GM19328 (cell line): ENCODE measurements around the gene DNAJC15.

Source experiments
- ATAC-seq: cut with Tn5 transposase; IDR thresholded peaks from one replicate; pipeline ENCODE4 v1.9.1; 2021; ENCODE audit warnings: mild to moderate bottlenecking, moderate library complexity; ENCODE audit not compliant: unreplicated experiment

The DNAJC15 gene

DNA sequence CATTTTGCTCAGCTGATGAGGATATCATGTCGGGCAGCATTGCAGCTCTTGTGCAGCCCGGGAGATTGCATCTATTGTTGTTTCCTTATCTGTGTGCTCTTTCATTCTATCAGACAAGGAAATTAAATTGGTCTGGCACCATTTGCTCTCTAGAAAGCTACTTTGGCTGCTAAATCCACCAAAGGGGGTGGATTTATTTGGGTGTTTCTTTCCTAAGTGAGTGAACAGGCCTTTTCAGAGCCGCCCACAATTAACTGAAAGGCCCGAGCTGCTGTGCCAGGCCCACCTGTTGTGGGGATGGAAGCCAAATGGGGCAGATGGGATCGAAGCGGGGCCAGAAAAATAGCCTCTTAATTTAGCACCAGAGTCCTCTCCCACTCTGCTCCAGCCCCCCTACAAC lies 99.4 kb downstream of the DNAJC15 start:
- no peak for ATAC-seq

DNA sequence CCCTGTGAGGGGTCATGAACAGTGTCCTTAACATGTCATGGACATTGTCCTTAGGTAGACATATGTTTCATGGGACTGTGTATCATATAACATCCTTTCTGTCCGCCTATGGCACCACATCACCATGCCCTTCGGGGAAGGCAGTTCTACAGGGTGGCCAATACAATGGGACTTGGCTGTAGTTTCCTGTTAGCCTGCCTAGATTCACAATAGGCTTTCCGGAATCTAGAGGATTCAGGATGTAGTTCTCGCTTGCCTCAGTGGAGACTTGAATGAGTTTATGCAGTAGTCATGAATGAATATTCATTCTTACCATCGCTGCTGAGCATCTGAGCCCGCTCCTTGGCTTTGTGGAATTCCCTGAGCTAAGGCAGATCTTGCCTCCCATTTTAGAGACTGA lies 100.5 kb downstream of the DNAJC15 start:
- ATAC-seq: no peak

DNA sequence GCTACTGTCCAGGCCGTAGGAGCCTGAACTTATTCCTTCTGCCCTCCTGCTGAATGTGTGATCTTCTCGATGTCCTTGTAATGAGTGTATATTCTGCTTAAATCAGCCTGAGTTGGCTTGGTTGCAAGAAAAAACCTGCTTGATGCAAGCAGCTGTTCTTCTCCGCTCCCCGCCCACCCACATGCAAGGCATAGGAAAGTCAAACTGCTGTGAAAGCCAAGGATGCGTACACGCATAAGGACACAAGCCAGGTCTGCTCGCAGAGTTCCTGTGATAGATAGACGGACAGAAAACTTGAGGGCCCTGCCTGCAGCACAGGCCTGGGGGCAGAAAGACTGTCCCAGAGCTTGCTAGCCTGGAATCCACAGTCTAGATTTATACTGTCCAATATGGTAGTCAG lies 101.1 kb downstream of the DNAJC15 start:
- no peak for ATAC-seq

DNA sequence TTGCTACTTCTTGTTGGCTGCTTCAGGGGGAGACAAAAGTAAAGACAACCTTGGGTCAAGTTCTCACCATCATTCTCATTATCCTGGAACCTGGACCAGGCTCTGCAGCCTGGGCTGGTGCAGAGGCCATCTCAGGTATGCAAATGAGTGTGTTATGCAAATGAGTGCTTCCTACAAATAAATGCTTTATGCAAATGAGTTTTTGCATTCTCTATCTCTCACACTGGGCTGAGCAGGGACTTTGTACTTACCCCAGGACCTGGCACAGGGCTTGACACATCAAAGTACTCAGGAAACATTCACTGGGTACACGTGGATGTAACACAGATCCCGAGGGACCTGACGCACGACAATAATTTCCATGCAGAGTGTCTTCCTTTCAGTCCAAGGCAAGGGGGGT lies 103.0 kb downstream of the DNAJC15 start:
- no peak for ATAC-seq

DNA sequence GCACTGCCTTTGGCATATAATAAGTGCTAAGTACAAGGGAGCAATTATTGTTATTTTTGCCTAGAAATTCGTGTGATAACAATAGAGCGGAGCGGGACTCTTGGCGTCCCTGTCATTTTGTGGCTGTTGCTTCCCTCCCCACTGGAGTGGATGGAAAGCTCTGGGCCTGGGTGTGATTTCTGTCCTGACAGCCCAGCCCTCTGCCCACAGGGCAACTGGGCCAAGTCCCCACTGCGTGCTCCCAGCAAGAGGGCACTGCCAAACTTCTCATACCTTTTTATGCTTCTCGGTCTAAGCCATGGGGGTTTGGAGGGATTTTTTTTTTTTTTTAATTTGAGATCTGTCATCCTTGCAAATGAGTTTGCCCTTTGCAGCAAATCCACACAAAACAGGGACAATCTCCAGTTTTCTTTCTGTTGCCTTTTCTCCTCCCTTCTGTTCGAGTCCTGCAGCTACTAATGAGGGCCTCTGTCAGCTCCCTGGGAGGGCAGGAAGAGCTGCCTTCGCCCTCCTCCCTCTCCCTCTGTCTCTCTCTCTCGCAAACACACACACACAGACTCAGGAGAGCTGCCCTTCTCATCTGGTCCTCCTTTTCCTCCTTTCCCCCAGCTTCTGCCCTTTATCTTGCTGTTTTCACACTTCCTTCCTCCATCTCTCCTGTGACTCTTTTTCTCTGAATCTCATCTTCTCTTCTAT lies 103.9 kb downstream of the DNAJC15 start:
- ATAC-seq: no peak

DNA sequence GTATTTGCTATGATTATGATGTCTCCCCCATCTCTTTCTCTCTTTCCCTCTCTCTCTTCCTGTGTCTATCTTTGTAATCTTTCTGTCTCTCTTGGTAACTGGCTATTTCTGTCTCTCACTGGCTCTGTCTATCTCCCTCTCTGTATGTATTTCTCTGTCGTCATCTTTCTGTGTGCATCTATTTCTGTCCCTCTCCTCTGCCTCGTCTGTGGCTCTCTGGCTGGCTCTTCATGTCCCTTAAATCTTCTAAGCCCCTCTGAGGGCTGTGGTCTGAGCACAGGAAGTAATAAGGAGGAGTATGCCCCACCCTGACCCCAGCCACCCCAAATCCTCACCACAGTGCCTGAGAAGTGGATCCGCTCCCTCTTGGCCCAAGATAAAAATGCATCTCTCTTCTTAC lies 104.4 kb downstream of the DNAJC15 start:
- no peak for ATAC-seq

DNA sequence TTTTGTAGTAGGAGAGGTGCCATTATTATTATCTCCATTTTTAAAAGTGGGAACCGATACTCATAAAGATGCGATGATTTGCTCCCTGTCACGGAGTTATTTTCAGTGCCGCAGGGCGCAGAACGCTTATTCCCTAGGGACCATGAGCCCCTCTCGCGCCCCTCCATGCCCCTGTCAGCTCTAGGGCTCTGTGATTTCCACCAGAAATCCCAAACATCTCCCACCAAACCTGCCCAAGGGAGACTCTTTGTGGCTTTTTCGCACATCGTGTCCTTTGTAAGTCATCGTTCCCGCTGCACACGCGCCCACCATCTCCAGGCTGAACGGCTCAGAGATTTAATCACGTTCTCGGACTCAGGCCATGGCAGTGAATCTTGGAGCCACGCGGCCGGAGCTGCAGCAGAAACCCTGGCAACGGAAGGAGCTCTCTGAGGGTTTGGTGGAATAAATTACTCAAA lies 105.1 kb downstream of the DNAJC15 start:
- ATAC-seq: no peak

DNA sequence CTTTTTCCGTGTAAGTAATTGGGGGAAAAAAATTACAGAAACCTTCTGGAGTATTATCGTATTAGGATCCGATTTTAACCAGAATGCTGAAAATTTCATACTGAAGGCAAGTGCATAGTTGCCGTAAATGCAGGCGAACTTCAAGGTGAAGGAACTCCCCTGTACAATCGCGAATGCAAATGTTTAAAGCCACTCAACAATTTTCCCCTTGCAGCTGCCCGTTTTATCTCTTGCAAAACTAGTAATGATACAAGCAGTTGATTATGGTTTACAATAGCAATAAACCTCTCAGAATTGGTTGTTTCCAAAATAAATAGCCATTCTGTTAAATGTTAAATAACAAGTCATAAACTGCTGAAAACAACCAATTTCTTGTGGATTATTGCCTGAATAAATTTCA lies 105.7 kb downstream of the DNAJC15 start:
- ATAC-seq: no peak

DNA sequence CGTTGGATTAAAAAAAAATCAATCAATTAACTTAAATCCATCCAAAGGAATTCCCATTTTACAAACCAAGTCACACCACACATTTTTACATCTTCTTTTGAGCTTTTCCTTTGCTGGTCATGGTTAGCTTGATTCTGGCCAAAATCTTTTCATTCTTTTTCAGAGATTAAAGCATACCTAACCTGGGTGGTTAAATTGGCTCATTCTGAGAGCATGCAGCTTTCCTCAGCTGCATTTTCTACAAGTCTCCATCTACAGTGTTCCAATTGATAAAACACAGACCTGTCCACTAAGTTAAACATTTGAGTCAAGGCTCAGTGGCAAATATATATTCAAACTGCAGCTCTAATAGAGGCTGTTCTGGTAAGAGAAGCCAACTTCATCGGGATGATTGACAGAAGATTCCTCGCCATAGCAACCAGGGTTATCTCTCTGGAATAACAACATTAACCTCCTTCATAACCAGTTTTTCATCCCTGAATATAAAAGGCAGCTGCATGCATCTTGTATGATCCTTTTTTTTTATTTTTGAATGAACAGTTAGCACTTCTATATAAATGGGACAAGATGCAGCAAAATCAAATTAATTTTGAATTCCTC lies 106.2 kb downstream of the DNAJC15 start:
- no peak for ATAC-seq

DNA sequence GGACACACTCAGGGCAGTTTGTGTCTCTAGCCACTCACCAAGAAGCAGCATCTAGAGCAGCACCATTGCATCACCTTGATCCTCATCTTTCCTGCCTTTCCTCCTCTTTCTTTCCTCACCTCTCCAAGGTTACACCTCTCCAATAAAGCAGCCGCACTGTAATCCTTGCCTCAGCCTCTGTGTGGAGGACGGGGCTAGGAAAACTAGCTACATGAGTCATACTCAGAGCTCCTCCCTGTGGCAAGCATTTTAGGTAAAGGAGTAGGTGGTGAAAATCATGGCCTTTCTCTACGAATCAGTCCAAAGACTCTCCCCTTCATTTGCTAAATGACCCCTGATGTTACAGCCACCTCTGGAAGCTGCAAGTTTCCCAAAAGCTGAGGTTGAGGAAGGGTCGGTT lies 108.9 kb downstream of the DNAJC15 start:
- ATAC-seq: no peak

DNA sequence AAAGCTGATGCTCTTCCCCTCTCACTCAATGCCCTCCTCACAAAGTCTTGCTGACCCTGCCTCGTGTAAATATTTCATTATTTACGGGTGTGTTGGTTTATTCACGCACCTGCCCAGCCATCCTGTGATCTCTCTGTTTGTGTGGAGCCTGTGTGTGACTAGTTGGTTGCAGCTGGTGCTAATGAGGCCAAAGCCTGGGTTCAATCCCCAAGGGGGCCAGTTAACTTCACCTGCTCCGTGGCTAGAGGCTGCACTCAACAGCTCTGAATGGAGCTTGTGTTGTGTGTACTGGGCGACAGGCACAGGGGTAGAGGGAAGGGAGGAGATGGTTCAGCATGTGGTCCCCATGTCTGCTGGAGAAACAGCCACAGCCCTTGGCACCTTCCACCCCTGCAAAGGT lies 109.5 kb downstream of the DNAJC15 start:
- no peak for ATAC-seq

DNA sequence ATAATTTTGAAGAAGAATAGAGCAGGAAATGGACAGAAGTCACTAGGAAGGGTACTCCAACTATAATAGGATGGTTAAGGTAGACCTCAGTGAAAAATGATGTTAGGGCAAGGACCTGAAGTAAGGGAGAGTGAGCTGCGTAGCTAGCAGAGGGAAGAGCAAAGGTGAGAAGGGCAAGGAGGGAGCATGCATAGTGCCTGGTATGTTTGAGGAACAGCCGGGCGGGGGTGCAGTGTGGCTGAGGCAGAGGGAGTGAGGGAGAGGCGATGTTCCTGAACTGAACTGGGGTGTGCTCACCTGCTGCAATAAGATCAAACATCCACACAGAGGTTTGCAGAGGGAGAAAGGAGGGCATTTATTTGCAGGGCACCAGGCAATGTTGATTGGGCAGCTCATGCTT lies 110.4 kb downstream of the DNAJC15 start:
- ATAC-seq: no peak

DNA sequence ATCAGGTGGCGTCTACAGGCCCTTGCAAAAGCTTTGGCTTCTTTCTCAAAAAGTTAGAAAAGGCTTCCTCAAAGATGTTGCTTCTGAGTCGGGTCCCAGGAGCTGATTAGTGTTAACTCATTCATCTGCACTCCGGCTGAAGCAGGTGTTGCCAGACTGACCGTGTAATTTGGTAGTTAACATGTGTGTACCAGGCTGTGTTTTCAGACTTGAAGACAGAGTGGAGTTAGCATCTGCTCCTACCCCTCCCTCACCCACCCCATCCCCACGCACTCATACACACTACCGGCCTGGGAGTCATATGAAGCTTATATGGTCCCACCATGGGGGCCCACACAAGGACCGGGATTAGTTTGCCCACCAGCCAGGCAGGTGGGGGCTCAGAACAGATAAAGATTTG lies 111.5 kb downstream of the DNAJC15 start:
- ATAC-seq: no peak

DNA sequence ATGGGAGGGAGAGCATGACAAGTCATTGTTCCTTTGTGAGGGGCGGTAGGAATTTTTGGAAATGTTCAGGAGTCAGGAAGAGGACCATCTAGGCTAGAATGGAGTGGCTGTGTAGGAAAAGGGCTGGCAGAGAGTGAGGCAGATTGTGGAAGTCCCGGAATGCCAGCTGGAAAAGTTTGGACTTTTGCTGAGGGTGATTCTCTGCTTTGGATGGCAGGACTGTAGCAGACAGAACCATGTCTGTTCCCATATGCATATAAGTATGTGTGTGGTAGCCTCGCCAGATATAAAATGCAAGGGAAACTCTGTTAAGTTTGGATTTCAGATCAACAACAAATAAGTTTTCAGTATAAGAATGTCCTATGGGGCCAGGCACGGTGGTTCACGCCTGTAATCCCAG lies 112.1 kb downstream of the DNAJC15 start:
- ATAC-seq: no peak

DNA sequence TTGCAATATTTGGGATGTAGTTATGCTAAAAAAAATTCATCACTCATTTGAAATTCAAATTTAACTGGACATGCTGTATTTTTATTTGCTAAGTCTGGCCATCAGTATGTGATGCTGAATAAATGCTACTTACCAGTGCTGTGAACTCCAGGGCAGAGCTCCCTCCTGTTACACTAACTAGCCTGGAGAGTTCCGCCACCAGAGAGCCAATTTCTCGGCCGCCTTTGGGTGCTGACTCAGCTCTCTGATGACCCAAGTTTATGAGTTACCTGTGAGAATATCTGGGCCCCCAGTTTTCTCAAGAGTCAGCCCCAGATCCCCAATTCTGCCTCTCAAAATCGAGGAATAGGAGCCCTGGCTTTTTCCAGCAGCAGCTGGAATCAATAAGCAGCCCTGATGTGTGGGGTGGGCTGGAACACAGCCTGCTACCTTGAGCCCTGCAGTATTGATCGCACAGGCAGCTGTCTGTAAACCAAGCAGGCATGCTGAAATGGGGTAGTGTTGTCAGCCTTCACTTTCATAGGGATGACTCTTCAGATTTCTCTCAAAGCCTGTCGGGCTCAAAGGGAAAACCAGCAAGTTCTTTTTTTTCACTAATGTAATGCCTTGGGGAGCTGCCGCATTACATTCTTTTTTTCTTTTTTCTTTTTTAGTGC lies 113.7 kb downstream of the DNAJC15 start:
- no peak for ATAC-seq

DNA sequence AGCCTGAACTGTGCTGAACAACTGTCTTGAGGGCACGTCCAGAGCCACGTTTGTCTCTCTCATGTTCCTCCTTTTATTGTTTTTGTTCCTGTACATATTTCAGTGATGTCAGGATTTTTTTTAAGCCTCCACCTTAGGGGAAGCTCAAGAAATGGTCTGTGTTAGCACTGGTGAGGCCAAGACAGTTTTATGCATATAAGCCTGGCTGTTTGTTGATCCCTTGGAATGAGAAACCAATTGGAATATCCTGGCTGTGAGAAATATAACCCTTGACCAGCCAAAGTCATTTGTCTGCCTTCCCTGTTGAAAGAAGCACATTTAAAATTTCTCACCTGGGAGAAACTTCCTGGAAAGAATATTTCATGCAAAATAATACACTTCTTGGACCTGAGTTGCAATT lies 115.8 kb downstream of the DNAJC15 start:
- no peak for ATAC-seq

DNA sequence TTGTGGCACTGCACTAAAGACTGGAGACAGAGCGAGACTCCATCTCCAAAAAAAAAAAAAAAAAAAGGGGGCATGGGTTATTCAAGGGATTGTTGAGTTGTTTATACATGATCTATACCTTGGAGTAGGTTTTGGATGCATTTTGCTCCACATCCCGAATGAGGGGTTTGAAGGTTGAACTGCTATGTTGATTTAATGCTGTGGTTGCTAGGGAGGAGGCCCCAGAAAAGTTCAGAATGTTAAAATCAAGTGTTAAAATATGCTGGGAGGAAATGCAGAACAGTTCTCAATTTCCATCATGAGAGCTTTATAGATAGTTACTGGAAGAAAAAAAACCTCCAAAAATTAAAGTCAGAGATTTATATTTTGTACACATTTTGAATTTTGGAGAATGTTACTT lies 116.5 kb downstream of the DNAJC15 start:
- ATAC-seq: no peak

DNA sequence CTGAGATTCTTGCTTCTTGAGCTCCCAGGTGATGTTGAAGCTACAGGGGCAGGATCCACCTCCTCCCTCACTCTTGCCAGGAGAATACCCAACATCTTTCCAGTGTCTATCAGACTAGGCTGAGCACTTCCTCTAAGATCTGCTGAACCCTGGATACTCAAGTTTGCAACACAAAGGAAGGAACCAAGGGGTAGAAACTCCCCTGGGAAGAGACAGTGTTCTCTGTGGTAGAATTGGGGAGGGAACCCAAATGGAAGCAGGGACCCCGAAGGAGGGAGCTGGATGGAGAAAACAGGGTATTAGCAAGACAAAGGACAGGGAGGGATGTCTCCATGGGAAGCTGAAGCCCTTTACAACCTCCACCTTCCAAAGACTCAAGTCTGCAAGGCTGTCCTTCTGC lies 117.6 kb downstream of the DNAJC15 start:
- no peak for ATAC-seq

DNA sequence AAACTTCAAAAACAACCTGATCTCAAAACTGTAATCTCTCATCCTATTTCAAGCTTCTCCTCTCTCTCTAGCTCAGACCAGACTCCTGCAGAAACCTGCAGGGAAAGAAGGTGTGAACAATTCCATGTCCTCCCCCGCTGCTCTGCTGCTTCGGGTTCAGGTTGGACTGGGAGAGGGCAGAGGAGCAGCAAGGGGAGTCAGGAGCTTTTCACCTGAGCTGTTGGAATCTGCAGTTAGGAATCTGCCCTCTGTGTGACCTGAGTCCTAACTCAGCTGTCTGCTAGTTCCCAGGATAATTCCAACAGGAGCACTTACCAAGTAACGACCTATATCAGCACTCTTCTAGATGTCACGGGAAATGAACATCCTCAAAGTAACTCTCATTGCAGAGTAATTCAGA lies 118.3 kb downstream of the DNAJC15 start:
- ATAC-seq: no peak

DNA sequence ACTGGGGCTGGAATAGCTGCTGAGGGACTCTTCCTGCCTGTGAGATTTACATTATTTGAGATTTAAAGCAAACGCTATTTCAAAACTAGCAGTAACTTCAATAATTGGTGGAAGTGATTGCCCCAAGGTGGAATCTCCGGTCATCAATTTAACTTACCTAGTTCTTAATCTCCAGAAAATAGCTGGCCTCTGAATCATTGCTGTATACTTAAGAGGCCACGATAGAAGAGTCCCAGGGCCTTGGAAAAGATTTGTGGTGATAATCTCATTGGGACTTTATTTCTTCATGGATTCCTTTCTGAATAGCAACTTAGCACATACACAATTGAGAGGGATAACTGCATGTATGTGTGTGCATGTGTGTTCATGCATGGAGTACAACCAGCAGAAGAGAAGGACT lies 120.2 kb downstream of the DNAJC15 start:
- no peak for ATAC-seq

DNA sequence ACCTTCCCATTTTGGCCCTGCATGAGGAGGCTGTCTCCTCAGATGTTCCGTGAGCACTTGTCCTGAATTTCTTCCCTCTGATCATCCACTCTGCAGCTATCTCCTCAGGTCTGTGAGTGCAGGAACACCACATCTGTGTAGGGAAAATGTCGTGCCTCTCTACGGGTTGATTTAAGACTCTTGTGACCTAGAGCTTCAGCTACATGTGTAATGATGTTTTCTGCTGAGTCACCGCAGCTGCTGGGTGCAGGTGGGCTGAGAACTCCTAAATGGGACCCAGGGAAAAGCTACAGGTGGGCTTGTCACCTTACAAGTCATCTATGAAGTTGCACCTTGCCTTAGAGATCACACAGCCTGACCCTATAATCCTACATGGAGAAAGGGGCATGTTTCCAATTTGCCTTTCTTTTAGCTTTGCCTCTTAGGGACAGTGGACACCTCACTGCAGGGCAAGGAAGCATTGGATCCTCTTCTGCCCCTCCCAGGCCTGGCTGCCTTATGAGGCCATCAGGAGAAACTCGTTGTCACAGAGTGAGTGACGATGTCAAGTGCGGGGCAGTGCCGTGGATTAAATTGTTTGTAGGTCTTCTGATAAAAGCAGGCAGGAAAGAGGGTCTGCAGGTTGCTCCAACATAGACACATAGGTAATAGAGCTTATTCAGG lies 122.3 kb downstream of the DNAJC15 start:
- ATAC-seq: no peak

DNA sequence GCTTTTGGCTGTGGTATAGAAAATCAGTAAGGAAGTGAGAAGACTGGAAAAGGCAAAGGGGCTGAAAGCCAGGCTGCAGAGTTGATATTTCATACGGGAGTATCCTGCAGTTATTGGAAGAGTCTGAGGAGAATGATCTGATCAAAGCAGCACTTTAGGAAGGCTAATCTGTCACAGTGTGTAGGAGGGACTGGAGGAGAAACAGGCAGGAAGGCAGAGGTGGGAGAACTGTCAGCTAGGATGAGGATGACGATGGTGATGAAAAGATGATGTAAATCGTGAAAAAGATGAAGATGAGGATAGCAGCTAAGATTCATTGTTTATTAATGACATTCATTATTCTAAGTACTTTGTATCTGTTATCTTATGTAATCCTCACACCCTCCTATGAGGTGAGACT lies 123.0 kb downstream of the DNAJC15 start:
- ATAC-seq: no peak
